Neural progenitor cell (in vitro differentiated cells): Measurements from ENCODE around the gene RNF123. TPM values are rescaled to one million over a fixed set of nuclear protein-coding genes. Genes with fewer than 3 reads are reported as not detected.

Experiments
- DNase-seq: peaks from one replicate; pipeline ENCODE4 v3.0.0-alpha.2; 2016; ENCODE audit warnings: low spot score
- H2AFZ ChIP-seq: fragments of 200-600 bp; sonication (generic); replicated peaks from 2 replicates; pipeline ENCODE4 v1.6.1; 2016; ENCODE audit warnings: antibody characterized with exemption
- H3F3A ChIP-seq: fragments of 200-600 bp; sonication (generic); 2 replicates; pipeline ENCODE4 v1.6.1; 2016; ENCODE audit warnings: antibody characterized with exemption, low read depth
- H3K27ac ChIP-seq: fragments of 200-600 bp; sonication (generic); 2 replicates; pipeline ENCODE4 v1.5.1; 2016; ENCODE audit warnings: mild to moderate bottlenecking
- H3K27me3 ChIP-seq: fragments of 200-600 bp; sonication (generic); 2 replicates; pipeline ENCODE4 v1.6.1; 2016; ENCODE audit warnings: mild to moderate bottlenecking, moderate library complexity
- H3K36me3 ChIP-seq: fragments of 200-600 bp; sonication (generic); 2 replicates; pipeline ENCODE4 v1.5.1; 2016
- H3K4me1 ChIP-seq: fragments of 200-600 bp; sonication (generic); 2 replicates; pipeline ENCODE4 v1.6.1; 2016; ENCODE audit warnings: mixed run types
- H3K4me2 ChIP-seq: fragments of 200-600 bp; sonication (generic); 2 replicates; pipeline ENCODE4 v1.6.1; 2016
- H3K4me3 ChIP-seq: fragments of 200-600 bp; sonication (generic); 2 replicates; pipeline ENCODE4 v1.5.1; 2016
- H3K79me2 ChIP-seq: fragments of 200-600 bp; sonication (generic); 2 replicates; pipeline ENCODE4 v1.6.1; 2016; ENCODE audit warnings: low read depth
- H3K9ac ChIP-seq: fragments of 200-600 bp; sonication (generic); 2 replicates; pipeline ENCODE4 v1.6.1; 2016
- H3K9me3 ChIP-seq: fragments of 200-600 bp; sonication (generic); 2 replicates; pipeline ENCODE4 v1.5.1; 2016; ENCODE audit warnings: low read depth
- H4K20me1 ChIP-seq: fragments of 200-600 bp; sonication (generic); 2 replicates; pipeline ENCODE4 v1.6.1; 2016; ENCODE audit warnings: low read depth
- H3K27ac Mint-ChIP-seq: 3 replicates; pipeline ENCODE4 v1.8.0; 2021; ENCODE audit warnings: mixed read lengths
- H3K27me3 Mint-ChIP-seq: 2 replicates; pipeline ENCODE4 v1.8.0; 2022; ENCODE audit warnings: low read depth, mild to moderate bottlenecking, inconsistent platforms, moderate library complexity, mixed read lengths; ENCODE audit not compliant: insufficient read depth
- H3K36me3 Mint-ChIP-seq: 3 replicates; pipeline ENCODE4 v1.8.0; 2021; ENCODE audit warnings: mixed read lengths
- H3K4me1 Mint-ChIP-seq: 3 replicates; pipeline ENCODE4 v1.8.0; 2021; ENCODE audit warnings: mixed read lengths
- H3K4me3 Mint-ChIP-seq: 3 replicates; pipeline ENCODE4 v1.8.0; 2021; ENCODE audit warnings: mild to moderate bottlenecking, moderate library complexity, mixed read lengths
- H3K9me3 Mint-ChIP-seq: 3 replicates; pipeline ENCODE4 v1.8.0; 2020; ENCODE audit warnings: mixed read lengths
- CTCF ChIP-seq: fragments of 200-600 bp; sonication (generic); IDR thresholded peaks from 2 replicates; pipeline ENCODE4 v1.5.1; 2017; ENCODE audit warnings: antibody characterized with exemption, mild to moderate bottlenecking
- EZH2 ChIP-seq: fragments of 200-600 bp; sonication (generic); IDR thresholded peaks from 2 replicates; pipeline ENCODE4 v1.6.1; 2017; ENCODE audit warnings: antibody characterized with exemption, mild to moderate bottlenecking, moderate library complexity
- EZH2phosphoT487 ChIP-seq: fragments of 200-600 bp; sonication (generic); IDR thresholded peaks from 2 replicates; pipeline ENCODE4 v1.6.1; 2017; ENCODE audit warnings: antibody characterized with exemption
- total RNA-seq: library from RNA; depleted of rRNA; stranded (reverse); fragments of >200 nt; gene quantifications from 2 replicates; pipeline ENCODE4 v1.2.3, GENCODE V29; 2015; ENCODE audit warnings: low replicate concordance

Gene RNF123
- total RNA-seq, 1 donor from 2014 or later: 15.0 TPM

DNA sequence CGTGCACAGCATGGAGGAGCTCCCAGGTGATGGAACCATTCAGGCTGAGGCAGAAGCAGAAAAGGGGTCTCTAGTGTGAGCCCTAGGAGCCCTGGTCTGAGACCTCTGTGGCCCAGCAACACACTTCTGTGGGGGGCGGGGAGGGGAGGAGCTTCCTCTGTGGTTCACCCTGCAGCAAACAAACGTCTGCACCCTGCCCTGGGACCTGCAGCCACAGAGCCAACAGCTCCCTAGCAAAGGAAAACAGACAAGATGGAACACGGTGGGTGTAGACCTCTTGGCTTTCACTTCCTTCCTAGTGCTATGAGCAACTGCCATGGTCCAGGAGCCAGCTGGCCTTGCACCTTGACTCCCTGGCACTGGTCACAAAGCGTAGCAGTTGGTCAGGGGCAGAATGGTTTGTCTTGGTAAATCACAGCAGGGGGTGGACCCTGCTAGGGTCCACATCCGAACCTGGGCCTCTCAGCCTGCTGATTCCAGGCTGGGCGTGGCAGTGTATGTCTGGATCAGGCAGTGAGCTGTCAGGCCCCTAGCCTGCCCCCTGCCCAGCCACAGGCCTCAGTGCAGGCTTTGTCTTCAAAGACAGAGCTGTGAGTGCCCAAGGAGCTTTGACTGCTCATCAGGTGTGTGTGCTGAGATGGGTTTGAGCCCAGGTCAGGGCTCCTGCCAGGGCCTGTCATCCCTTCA, 23.4 kb downstream of the RNF123 start:
- Histone ChIP-seq H3K36me3 (no peaks in the 10 kb centered on the region), H4K20me1 (no peaks in the 10 kb centered on the region), H3K4me3 (no peak overlapping the region), H3K27me3 (no peaks in the 10 kb centered on the region), H3K4me1 (no peaks in the 10 kb centered on the region), H3F3A (no peaks in the 10 kb centered on the region), H3K4me2 (no peak overlapping the region), H3K9ac (no peak overlapping the region), H2AFZ (no peak overlapping the region), H3K9me3 (no peaks in the 10 kb centered on the region), H3K27ac (no peak overlapping the region), H3K79me2 (no peaks in the 10 kb centered on the region)
- TF ChIP-seq CTCF (no peak), EZH2 (no peak), EZH2phosphoT487 (no peak)
- DNase-seq: peak; percentile 21
- no peak overlapping the region for H3K27ac Mint-ChIP-seq
- no peaks in the 10 kb centered on the region for H3K9me3 Mint-ChIP-seq
- no peaks in the 10 kb centered on the region for H3K27me3 Mint-ChIP-seq
- H3K4me1 Mint-ChIP-seq: no peaks in the 10 kb centered on the region
- no peak overlapping the region for H3K4me3 Mint-ChIP-seq
- no peaks in the 10 kb centered on the region for H3K36me3 Mint-ChIP-seq

GRCh38 chr3:49713336-49714105, 24.2 kb downstream of the RNF123 start:
- H3K9me3 ChIP-seq: no peaks in the 10 kb centered on the region
- no peak overlapping the region for H3K27ac Mint-ChIP-seq
- TF ChIP-seq EZH2 (no peak), EZH2phosphoT487 (no peak), CTCF (no peak)
- no peaks in the 10 kb centered on the region for H3K36me3 ChIP-seq
- H3K36me3 Mint-ChIP-seq: no peaks in the 10 kb centered on the region
- no peak overlapping the region for H3K4me3 ChIP-seq
- no peak overlapping the region for H3K4me2 ChIP-seq
- H3K27me3 ChIP-seq: peaks cover 4% of the 10 kb centered on the region
- H2AFZ ChIP-seq: no peak overlapping the region
- H3K4me1 ChIP-seq: no peaks in the 10 kb centered on the region
- H4K20me1 ChIP-seq: no peaks in the 10 kb centered on the region
- H3K79me2 ChIP-seq: no peaks in the 10 kb centered on the region
- no peak for DNase-seq
- no peak overlapping the region for H3K27ac ChIP-seq
- H3K9me3 Mint-ChIP-seq: no peaks in the 10 kb centered on the region
- H3K9ac ChIP-seq: no peak overlapping the region
- H3K27me3 Mint-ChIP-seq: no peaks in the 10 kb centered on the region
- peaks cover under 1% of the 10 kb centered on the region for H3K4me1 Mint-ChIP-seq
- peaks cover 1% of the 10 kb centered on the region for H3F3A ChIP-seq
- no peak overlapping the region for H3K4me3 Mint-ChIP-seq

GRCh38 chr3:49714728-49715550, 25.6 kb downstream of the RNF123 start:
- H3K4me2 ChIP-seq: no peak overlapping the region
- no peak for TF ChIP-seq EZH2
- TF ChIP-seq CTCF: no peak
- TF ChIP-seq EZH2phosphoT487: no peak
- H2AFZ ChIP-seq: no peak overlapping the region
- H3K4me1 Mint-ChIP-seq: peaks cover 8% of the 10 kb centered on the region
- peaks cover 3% of the 10 kb centered on the region for H3K36me3 Mint-ChIP-seq
- peaks cover 8% of the 10 kb centered on the region for H3K27me3 ChIP-seq
- no peaks in the 10 kb centered on the region for H4K20me1 ChIP-seq
- peaks cover 3% of the 10 kb centered on the region for H3K4me1 ChIP-seq
- peaks cover 14% of the 10 kb centered on the region for H3F3A ChIP-seq
- no peak overlapping the region for H3K9ac ChIP-seq
- H3K79me2 ChIP-seq: no peaks in the 10 kb centered on the region
- H3K27ac Mint-ChIP-seq: no peak overlapping the region
- H3K9me3 Mint-ChIP-seq: no peaks in the 10 kb centered on the region
- no peak overlapping the region for H3K4me3 Mint-ChIP-seq
- H3K4me3 ChIP-seq: no peak overlapping the region
- no peaks in the 10 kb centered on the region for H3K36me3 ChIP-seq
- no peaks in the 10 kb centered on the region for H3K27me3 Mint-ChIP-seq
- H3K9me3 ChIP-seq: no peaks in the 10 kb centered on the region
- DNase-seq: no peak
- no peak overlapping the region for H3K27ac ChIP-seq
